Activated CD4-positive, alpha-beta memory T cell treated with anti-CD3 and anti-CD28 coated beads for 36 hours (primary cell): Measurements from ENCODE around the gene PCDHA6. TPM values are rescaled to one million over a fixed set of nuclear protein-coding genes. Genes with fewer than 3 reads are reported as not detected.
"Not testable (repeated sequence)": the region's sequence is repeated elsewhere in the genome, so short reads cannot be mapped to it uniquely, and the experiment has no call there.

Experiments
- CTCF ChIA-PET: fragments of 350-600 bp; sonication (Branson Sonifier 250); formaldehyde crosslinking; loops from one replicate; lab custom pipeline; 2021; ENCODE audit warnings: antibody characterized with exemption, inconsistent platforms; lab: Charles Lee
- POLR2A ChIA-PET: fragments of 350-600 bp; sonication (Branson Sonifier 250); formaldehyde crosslinking; loops from one replicate; lab custom pipeline; 2021; ENCODE audit warnings: antibody characterized with exemption; lab: Charles Lee
- DNase-seq: peaks from one replicate; pipeline ENCODE4 v3.0.0-alpha.2; 2020
- H3K27ac Mint-ChIP-seq: one replicate; pipeline ENCODE4 v1.8.0; 2021; ENCODE audit warnings: mixed read lengths
- H3K27me3 Mint-ChIP-seq: one replicate; pipeline ENCODE4 v1.8.0; 2021; ENCODE audit warnings: mixed read lengths
- H3K36me3 Mint-ChIP-seq: one replicate; pipeline ENCODE4 v1.8.0; 2021; ENCODE audit warnings: mixed read lengths
- H3K4me1 Mint-ChIP-seq: one replicate; pipeline ENCODE4 v1.8.0; 2021; ENCODE audit warnings: low read depth, mixed read lengths
- H3K4me3 Mint-ChIP-seq: one replicate; pipeline ENCODE4 v1.8.0; 2021; ENCODE audit warnings: mild to moderate bottlenecking, mixed read lengths
- H3K9me3 Mint-ChIP-seq: one replicate; pipeline ENCODE4 v1.8.0; 2021; ENCODE audit warnings: mixed read lengths
- intact Hi-C: fragments of 100-400 bp; cut with micrococcal nuclease; formaldehyde crosslinking; loops from one replicate; pipeline ENCODE4 v1.15.1; 2023
- total RNA-seq, 2 experiments: library from RNA; stranded (reverse); gene quantifications; one replicate each; pipeline ENCODE4 v1.2.3, GENCODE V29; 2021

The PCDHA6 gene
- total RNA-seq, 2 experiments from 2014 or later, result not detected

- POLR2A ChIA-PET, H3K4me1 Mint-ChIP-seq, H3K4me3 Mint-ChIP-seq, DNase-seq, H3K27ac Mint-ChIP-seq, intact Hi-C loops, CTCF ChIA-PET: not testable (repeated sequence)
- peaks cover 24% of the 10 kb centered on the region for H3K36me3 Mint-ChIP-seq
- peaks cover 28% of the 10 kb centered on the region for H3K27me3 Mint-ChIP-seq
- H3K9me3 Mint-ChIP-seq, result peaks cover 27% of the 10 kb centered on the region
These were observed 2.0 kb downstream of the PCDHA6 start for GRCh38 chr5:140829511-140830501.

GRCh38 chr5:140833993-140834392 is 6.2 kb downstream of the PCDHA6 start, which contains the start of gene PCDHA7:
Gene PCDHA7 (plus strand): TSS chr5:140834269. CDS start chr5:140834384, 115 bp downstream.
- peaks cover 16% of the 10 kb centered on the region for H3K27me3 Mint-ChIP-seq
- intact Hi-C loops, result no loop called here
- no peak within 1 kb of the TSS for H3K27ac Mint-ChIP-seq
- DNase-seq, result no peak
- no peak within 1 kb of the TSS for H3K4me3 Mint-ChIP-seq
- peaks cover 23% of the 10 kb centered on the region for H3K9me3 Mint-ChIP-seq
- CTCF ChIA-PET, result interaction anchor here (0.9 kb wide), 1 partner anchor 193 kb away, joined by 3 read pairs; no protein-coding TSS in a partner anchor
- H3K4me1 Mint-ChIP-seq, result no peaks in the 10 kb centered on the region
- POLR2A ChIA-PET, result no interaction called here
- H3K36me3 Mint-ChIP-seq, result peaks cover 12% of the 10 kb centered on the region

GRCh38 chr5:140834439-140835008 is 6.8 kb downstream of the PCDHA6 start:
- Mint-ChIP-seq H3K27me3 (peaks cover 15% of the 10 kb centered on the region), H3K9me3 (peaks cover 21% of the 10 kb centered on the region)
- H3K27ac Mint-ChIP-seq, H3K4me3 Mint-ChIP-seq, intact Hi-C loops, H3K36me3 Mint-ChIP-seq, DNase-seq, POLR2A ChIA-PET, H3K4me1 Mint-ChIP-seq: not testable (repeated sequence)
- CTCF ChIA-PET, result interaction anchor here (0.9 kb wide), 1 partner anchor 192 kb away, joined by 3 read pairs; no protein-coding TSS in a partner anchor

GRCh38 chr5:140835622-140836510 is 8.1 kb downstream of the PCDHA6 start:
- intact Hi-C loops, result no loop called here
- H3K9me3 Mint-ChIP-seq, result peaks cover 23% of the 10 kb centered on the region
- ChIA-PET CTCF (interaction anchor here (0.6 kb wide), 1 partner anchor 52 kb away, joined by 3 read pairs; no protein-coding TSS in a partner anchor), POLR2A (no interaction called here)
- no peak for DNase-seq
- peaks cover 9% of the 10 kb centered on the region for H3K36me3 Mint-ChIP-seq
- peaks cover 17% of the 10 kb centered on the region for H3K27me3 Mint-ChIP-seq
- H3K27ac Mint-ChIP-seq, result no peak overlapping the region
- H3K4me1 Mint-ChIP-seq, result no peaks in the 10 kb centered on the region
- H3K4me3 Mint-ChIP-seq, result no peak overlapping the region

- CTCF ChIA-PET, result interaction anchor here (0.7 to 1.1 kb wide), 4 partner anchors 13 to 126 kb away, joined by 3 read pairs; partner anchors contain the start of gene PCDHA6
- intact Hi-C loops, result no loop called here
- no peaks in the 10 kb centered on the region for H3K4me1 Mint-ChIP-seq
- no peak within 1 kb of the TSS for H3K4me3 Mint-ChIP-seq
- peaks cover 5% of the 10 kb centered on the region for H3K36me3 Mint-ChIP-seq
- POLR2A ChIA-PET, result interaction anchor here (0.6 kb wide), 1 partner anchor 11 kb away, joined by 3 read pairs; no protein-coding TSS in a partner anchor
- DNase-seq, result no peak
- no peak within 1 kb of the TSS for H3K27ac Mint-ChIP-seq
- peaks cover 6% of the 10 kb centered on the region for H3K27me3 Mint-ChIP-seq
- peaks cover 18% of the 10 kb centered on the region for H3K9me3 Mint-ChIP-seq
These were observed 13.5 kb downstream of the PCDHA6 start, which contains the start of gene PCDHA8 for GRCh38 chr5:140840978-140841962. Gene PCDHA8 (plus strand): TSS chr5:140841187. CDS start chr5:140841322, 135 bp downstream.

- Mint-ChIP-seq H3K36me3 (peaks cover 5% of the 10 kb centered on the region), H3K27me3 (peaks cover 12% of the 10 kb centered on the region), H3K4me3 (no peak overlapping the region), H3K9me3 (peaks cover 20% of the 10 kb centered on the region), H3K27ac (no peak overlapping the region), H3K4me1 (no peaks in the 10 kb centered on the region)
- DNase-seq, result no peak
- intact Hi-C loops, result no loop called here
- ChIA-PET POLR2A (no interaction called here), CTCF (no interaction called here)
These were observed 15.3 kb downstream of the PCDHA6 start for GRCh38 chr5:140842798-140843733.

- POLR2A ChIA-PET, H3K27ac Mint-ChIP-seq, H3K36me3 Mint-ChIP-seq, intact Hi-C loops, H3K4me3 Mint-ChIP-seq, H3K4me1 Mint-ChIP-seq, DNase-seq: not testable (repeated sequence)
- CTCF ChIA-PET, result interaction anchor here (2.0 kb wide), 1 partner anchor 21 kb away, joined by 6 read pairs; the partner anchor contains the start of gene PCDHA11
- peaks cover 13% of the 10 kb centered on the region for H3K27me3 Mint-ChIP-seq
- peaks cover 13% of the 10 kb centered on the region for H3K9me3 Mint-ChIP-seq
These were observed 20.7 kb downstream of the PCDHA6 start, which contains the start of gene PCDHA9 for GRCh38 chr5:140848139-140849102. Gene PCDHA9 (plus strand): TSS chr5:140848382. CDS start chr5:140848496, 114 bp downstream.

GRCh38 chr5:140849831-140850634 is 22.3 kb downstream of the PCDHA6 start:
- intact Hi-C loops, H3K4me1 Mint-ChIP-seq, POLR2A ChIA-PET, DNase-seq, H3K36me3 Mint-ChIP-seq, H3K27ac Mint-ChIP-seq, H3K4me3 Mint-ChIP-seq, CTCF ChIA-PET: not testable (repeated sequence)
- Mint-ChIP-seq H3K9me3 (peaks cover 13% of the 10 kb centered on the region), H3K27me3 (peaks cover 17% of the 10 kb centered on the region)
